Gastroesophageal sphincter (tissue), 4 donors: ENCODE measurements around the gene SLC7A10. TPM values are rescaled to one million over a fixed set of nuclear protein-coding genes. Genes with fewer than 3 reads are reported as not detected.

Source experiments
- ATAC-seq: fragments of 150-250 bp; one replicate; pipeline ENCODE4 v1.9.1; 2016; ENCODE audit warnings: mild to moderate bottlenecking, moderate library complexity
- H3K27ac ChIP-seq, 4 donors: fragments of 200-600 bp; sonication (generic) in 3 of 4; 1 replicate in 3 of 4; 2 replicates in 1 of 4; pipeline ENCODE4 v1.5.1; 2016 to 2019
- H3K27me3 ChIP-seq: fragments of 200-600 bp; sonication (generic); one replicate; pipeline ENCODE4 v1.5.1; 2019
- H3K36me3 ChIP-seq, 2 donors: fragments of 200-600 bp; sonication (generic); one replicate each; pipeline ENCODE4 v1.5.1; 2019; ENCODE audit warnings: control low read depth in 1 of 2
- H3K4me1 ChIP-seq, 3 donors: fragments of 200-600 bp; sonication (generic); 1 replicate in 2 of 3; 2 replicates in 1 of 3; pipeline ENCODE4 v1.5.1; 2016 to 2019; ENCODE audit warnings: control low read depth in 2 of 3
- H3K4me3 ChIP-seq, 2 donors: fragments of 200-600 bp; sonication (generic); one replicate each; pipeline ENCODE4 v1.5.1; 2019; ENCODE audit warnings: mild to moderate bottlenecking in 1 of 2, moderate library complexity in 1 of 2
- H3K9me3 ChIP-seq, 3 donors: fragments of 200-600 bp; sonication (generic); one replicate each; pipeline ENCODE4 v1.5.1; 2017 to 2019; ENCODE audit warnings: control low read depth in 2 of 3
- CTCF ChIP-seq, 4 experiments: fragments of 200-600 bp in 2 of 4; fragments of 450-650 bp in 2 of 4; sonication (generic) in 1 of 4; IDR thresholded peaks; one replicate each; pipeline ENCODE4 v1.5.1; 2017 to 2019; ENCODE audit warnings: antibody characterized with exemption in 4 of 4, mild to moderate bottlenecking in 2 of 4, moderate library complexity in 2 of 4
- EP300 ChIP-seq: sonication (generic); formaldehyde crosslinking; IDR thresholded peaks from one replicate; pipeline ENCODE4 v1.6.1; 2017; ENCODE audit warnings: antibody characterized with exemption, mild to moderate bottlenecking
- POLR2A ChIP-seq, 2 donors: fragments of 450-650 bp; IDR thresholded peaks; one replicate each; pipeline ENCODE4 v1.6.1; 2017; ENCODE audit warnings: antibody characterized with exemption in 2 of 2, mild to moderate bottlenecking in 2 of 2, moderate library complexity in 1 of 2
- POLR2AphosphoS5 ChIP-seq: sonication (generic); formaldehyde crosslinking; IDR thresholded peaks from one replicate; pipeline ENCODE4 v1.6.1; 2017; ENCODE audit warnings: antibody characterized with exemption
- WGBS, 2 donors: methylation state at CpG; one replicate each; pipeline ENCODE4 v1.1.5; 2018; ENCODE audit warnings: low coverage in 1 of 2; 5-methylcytosine and 5-hydroxymethylcytosine counted together
- total RNA-seq, 4 donors: library from RNA; depleted of rRNA; stranded (reverse); fragments of >200 nt; gene quantifications; one replicate each; pipeline ENCODE4 v1.1.0, GENCODE V29; 2016

SLC7A10 gene
- total RNA-seq, 4 donors from 2014 or later = not detected

- Histone ChIP-seq H3K9me3 (no peaks in the 10 kb centered on the region), H3K4me3 (no peak overlapping the region), H3K36me3 (peaks cover 0 to 75% of the 10 kb centered on the region in 2 donors), H3K4me1 (no peaks in the 10 kb centered on the region), H3K27me3 (no peaks in the 10 kb centered on the region), H3K27ac (no peak overlapping the region)
- ATAC-seq = no peak
- no peak for TF ChIP-seq EP300
- TF ChIP-seq POLR2AphosphoS5 = no peak
- no peak for TF ChIP-seq POLR2A (IDR thresholded peaks at IDR 0.05)
- 81% methylated on average over 7 of the region's 32 CpGs; no CpG with 5 or more reads in 1 of the 2 donors for WGBS, 2 donors
These were observed 21.3 kb downstream of the SLC7A10 start for GRCh38 chr19:33204136-33204973.

GRCh38 chr19:33203529-33203928, 22.1 kb downstream of the SLC7A10 start:
- H3K4me3 ChIP-seq = no peak overlapping the region
- H3K36me3 ChIP-seq = peaks cover 0 to 83% of the 10 kb centered on the region in 2 donors
- TF ChIP-seq EP300 (no peak), POLR2AphosphoS5 (no peak)
- H3K9me3 ChIP-seq = no peaks in the 10 kb centered on the region
- ATAC-seq = no peak
- 40 to 71% methylated on average over 1 to 3 of the region's 6 CpGs for WGBS, 2 donors
- no peak overlapping the region for H3K27ac ChIP-seq
- H3K27me3 ChIP-seq = no peaks in the 10 kb centered on the region
- H3K4me1 ChIP-seq = no peaks in the 10 kb centered on the region

- H3K4me3 ChIP-seq = no peak overlapping the region
- TF ChIP-seq EP300 (no peak), POLR2A (IDR thresholded peaks at IDR 0.05) (no peak), POLR2AphosphoS5 (no peak), CTCF (IDR thresholded peaks at IDR 0.05) (no peak)
- H3K36me3 ChIP-seq = peaks cover 0 to 90% of the 10 kb centered on the region in 2 donors
- no peak for ATAC-seq
- 89 to 92% methylated on average over 7 of the region's 27 CpGs for WGBS, 2 donors
- H3K9me3 ChIP-seq = no peaks in the 10 kb centered on the region
- no peaks in the 10 kb centered on the region for H3K27me3 ChIP-seq
- H3K4me1 ChIP-seq = no peaks in the 10 kb centered on the region
- no peak overlapping the region for H3K27ac ChIP-seq
These were observed 22.8 kb downstream of the SLC7A10 start for GRCh38 chr19:33202546-33203507.

- no peak overlapping the region for H3K4me3 ChIP-seq
- H3K27ac ChIP-seq = no peak overlapping the region
- H3K27me3 ChIP-seq = no peaks in the 10 kb centered on the region
- no peak for TF ChIP-seq POLR2AphosphoS5
- TF ChIP-seq CTCF (IDR thresholded peaks at IDR 0.05) = no peak
- no peak for TF ChIP-seq EP300
- TF ChIP-seq POLR2A (IDR thresholded peaks at IDR 0.05) = no peak
- WGBS, 2 donors = 91 to 97% methylated on average over 4 of the region's 15 CpGs
- no peaks in the 10 kb centered on the region for H3K9me3 ChIP-seq
- peaks cover 0 to 90% of the 10 kb centered on the region in 2 donors for H3K36me3 ChIP-seq
- no peaks in the 10 kb centered on the region for H3K4me1 ChIP-seq
- ATAC-seq = no peak
These were observed 23.6 kb downstream of the SLC7A10 start for GRCh38 chr19:33201886-33202545.

GRCh38 chr19:33201473-33201872, 24.2 kb downstream of the SLC7A10 start:
- H3K27me3 ChIP-seq = no peaks in the 10 kb centered on the region

More at GRCh38 chr19:33201473-33201872, 24.2 kb downstream of the SLC7A10 start:
- H3K4me3 ChIP-seq = no peak overlapping the region
- no peaks in the 10 kb centered on the region for H3K9me3 ChIP-seq
- TF ChIP-seq POLR2A (IDR thresholded peaks at IDR 0.05) = no peak
- TF ChIP-seq EP300 = no peak
- TF ChIP-seq POLR2AphosphoS5 = no peak
- TF ChIP-seq CTCF (IDR thresholded peaks at IDR 0.05) = no peak
- ATAC-seq = no peak
- WGBS, 2 donors = 95% methylated on average over 4 of the region's 6 CpGs; no CpG with 5 or more reads in 1 of the 2 donors
- H3K36me3 ChIP-seq = peaks cover 0 to 88% of the 10 kb centered on the region in 2 donors
- H3K4me1 ChIP-seq = no peaks in the 10 kb centered on the region
- H3K27ac ChIP-seq = no peak overlapping the region
